Lower leg skin (tissue), 3 donors: ENCODE measurements around the gene INSYN1.

Experiments used
- POLR2A ChIP-seq, 2 donors: fragments of 450-650 bp; IDR thresholded peaks; one replicate each; pipeline ENCODE4 v1.6.1; 2016 to 2017; ENCODE audit warnings: antibody characterized with exemption in 2 of 2, mild to moderate bottlenecking in 1 of 2, moderate library complexity in 1 of 2
- TF ChIP-seq, protein P1 (sequence below), 3 donors: fragments of 450-650 bp; IDR thresholded peaks; one replicate each; pipeline ENCODE4 v1.5.1; 2016; ENCODE audit warnings: antibody characterized with exemption in 3 of 3, mild to moderate bottlenecking in 3 of 3, moderate library complexity in 2 of 3

DNA sequence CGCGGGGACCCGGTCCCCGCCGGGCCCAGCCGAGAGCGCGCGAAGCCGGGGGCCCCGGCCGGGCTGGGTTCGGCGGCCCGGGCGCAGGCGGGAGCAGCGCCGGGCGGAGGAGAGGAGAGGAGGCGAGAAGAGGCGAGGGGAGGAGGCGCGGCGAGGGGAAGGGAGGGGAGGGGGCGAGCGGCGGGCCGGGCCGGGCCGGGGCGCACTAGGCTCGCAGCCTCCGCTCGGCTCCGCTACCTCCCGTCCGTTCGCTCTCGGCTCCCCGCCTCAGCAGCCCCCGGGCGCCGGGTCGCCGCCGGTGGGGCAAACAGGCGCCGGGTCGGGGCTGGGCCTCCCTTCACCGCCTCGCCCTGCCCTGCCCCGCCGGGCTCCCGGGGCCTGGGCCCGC lies 351 bp downstream of the INSYN1 start:
- TF ChIP-seq POLR2A (IDR thresholded peaks at IDR 0.05) = no peak
- TF ChIP-seq, protein P1, sequence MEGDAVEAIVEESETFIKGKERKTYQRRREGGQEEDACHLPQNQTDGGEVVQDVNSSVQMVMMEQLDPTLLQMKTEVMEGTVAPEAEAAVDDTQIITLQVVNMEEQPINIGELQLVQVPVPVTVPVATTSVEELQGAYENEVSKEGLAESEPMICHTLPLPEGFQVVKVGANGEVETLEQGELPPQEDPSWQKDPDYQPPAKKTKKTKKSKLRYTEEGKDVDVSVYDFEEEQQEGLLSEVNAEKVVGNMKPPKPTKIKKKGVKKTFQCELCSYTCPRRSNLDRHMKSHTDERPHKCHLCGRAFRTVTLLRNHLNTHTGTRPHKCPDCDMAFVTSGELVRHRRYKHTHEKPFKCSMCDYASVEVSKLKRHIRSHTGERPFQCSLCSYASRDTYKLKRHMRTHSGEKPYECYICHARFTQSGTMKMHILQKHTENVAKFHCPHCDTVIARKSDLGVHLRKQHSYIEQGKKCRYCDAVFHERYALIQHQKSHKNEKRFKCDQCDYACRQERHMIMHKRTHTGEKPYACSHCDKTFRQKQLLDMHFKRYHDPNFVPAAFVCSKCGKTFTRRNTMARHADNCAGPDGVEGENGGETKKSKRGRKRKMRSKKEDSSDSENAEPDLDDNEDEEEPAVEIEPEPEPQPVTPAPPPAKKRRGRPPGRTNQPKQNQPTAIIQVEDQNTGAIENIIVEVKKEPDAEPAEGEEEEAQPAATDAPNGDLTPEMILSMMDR (IDR thresholded peaks at IDR 0.05) = no peak
